Calu3 (cell line): Measurements from ENCODE around the gene ZPLD1. TPM values are rescaled to one million over a fixed set of nuclear protein-coding genes. Genes with fewer than 3 reads are reported as not detected.

Source experiments
- BruUV-seq: library from RNA; stranded (reverse); fragments of 400-500 nt; replicated peaks from 2 replicates; lab custom pipeline; 2021; lab: Mats Ljungman, UMichigan
- CTCF ChIA-PET: fragments of 300-600 bp; sonication (Branson Sonifier 250); formaldehyde crosslinking; loops from one replicate; lab custom pipeline; 2022; ENCODE audit warnings: antibody characterized with exemption; lab: Charles Lee
- DNase-seq: peaks from one replicate; pipeline ENCODE4 v3.0.0; 2022
- H3K27ac Mint-ChIP-seq: one replicate; pipeline ENCODE4 v1.8.0; 2022; ENCODE audit warnings: mixed read lengths; ENCODE audit not compliant: unreplicated experiment
- H3K27me3 Mint-ChIP-seq: one replicate; pipeline ENCODE4 v1.8.0; 2022; ENCODE audit warnings: mixed read lengths; ENCODE audit not compliant: unreplicated experiment
- H3K36me3 Mint-ChIP-seq: one replicate; pipeline ENCODE4 v1.8.0; 2022; ENCODE audit warnings: mild to moderate bottlenecking, moderate library complexity, mixed read lengths; ENCODE audit not compliant: insufficient read depth, unreplicated experiment
- H3K4me1 Mint-ChIP-seq: one replicate; pipeline ENCODE4 v1.8.0; 2022; ENCODE audit warnings: mild to moderate bottlenecking, low read depth, mixed read lengths; ENCODE audit not compliant: unreplicated experiment
- H3K4me3 Mint-ChIP-seq: one replicate; pipeline ENCODE4 v1.8.0; 2022; ENCODE audit warnings: mild to moderate bottlenecking, low read depth, moderate library complexity, mixed read lengths; ENCODE audit not compliant: unreplicated experiment
- H3K9me3 Mint-ChIP-seq: one replicate; pipeline ENCODE4 v1.8.0; 2022; ENCODE audit warnings: low read depth, mixed read lengths; ENCODE audit not compliant: unreplicated experiment
- CTCF ChIP-seq: fragments of 200-600 bp; IDR thresholded peaks from one replicate; pipeline ENCODE4 v1.8.0; 2022; ENCODE audit warnings: antibody characterized with exemption; ENCODE audit not compliant: unreplicated experiment
- intact Hi-C: fragments of 100-400 bp; cut with micrococcal nuclease; formaldehyde crosslinking; loops from one replicate; pipeline ENCODE4 v1.10.0; 2022; ENCODE audit not compliant: unreplicated experiment
- total RNA-seq: library from RNA; stranded (reverse); gene quantifications from 2 replicates; pipeline ENCODE4 v1.2.3, GENCODE V29; 2022

ZPLD1 gene
- total RNA-seq, 1 experiment from 2014 or later, result 0.64 TPM

- no peak overlapping the region for H3K27ac Mint-ChIP-seq
- BruUV-seq, result no TSS peak
- intact Hi-C loops, result loop anchor here (5.0 to 10.0 kb wide), 2 partner anchors 171 to 718 kb away; no protein-coding TSS in a partner anchor
- CTCF ChIA-PET, result no interaction called here
- DNase-seq, result no peak
- no peaks in the 10 kb centered on the region for H3K9me3 Mint-ChIP-seq
- no peaks in the 10 kb centered on the region for H3K36me3 Mint-ChIP-seq
- no peaks in the 10 kb centered on the region for H3K27me3 Mint-ChIP-seq
- no peak overlapping the region for H3K4me3 Mint-ChIP-seq
- no peaks in the 10 kb centered on the region for H3K4me1 Mint-ChIP-seq
- TF ChIP-seq CTCF, result no peak
These were observed 90.8 kb downstream of the ZPLD1 start for GRCh38 chr3:102525624-102526023.

GRCh38 chr3:102526865-102527264 lies 92.0 kb downstream of the ZPLD1 start:
- DNase-seq, result no peak
- TF ChIP-seq CTCF, result no peak
- Mint-ChIP-seq H3K27ac (no peak overlapping the region), H3K36me3 (no peaks in the 10 kb centered on the region), H3K4me3 (no peak overlapping the region), H3K9me3 (no peaks in the 10 kb centered on the region), H3K4me1 (no peaks in the 10 kb centered on the region), H3K27me3 (no peaks in the 10 kb centered on the region)
- no TSS peak for BruUV-seq
- CTCF ChIA-PET, result interaction anchor here (0.7 to 1.2 kb wide), 4 partner anchors 32 to 568 kb away, joined by 3 to 4 read pairs (median 4); no protein-coding TSS in a partner anchor
- intact Hi-C loops, result loop anchor here (5.0 to 10.0 kb wide), 2 partner anchors 172 to 720 kb away; no protein-coding TSS in a partner anchor

GRCh38 chr3:102528727-102529126 lies 93.9 kb downstream of the ZPLD1 start:
- CTCF ChIA-PET, result interaction anchor here (2.0 kb wide), 1 partner anchor 299 kb away, joined by 19 read pairs; no protein-coding TSS in a partner anchor
- H3K27ac Mint-ChIP-seq, result no peak overlapping the region
- no peaks in the 10 kb centered on the region for H3K9me3 Mint-ChIP-seq
- BruUV-seq, result no TSS peak
- no peak for TF ChIP-seq CTCF
- no peaks in the 10 kb centered on the region for H3K27me3 Mint-ChIP-seq
- H3K36me3 Mint-ChIP-seq, result no peaks in the 10 kb centered on the region
- DNase-seq, result no peak
- H3K4me3 Mint-ChIP-seq, result no peak overlapping the region
- intact Hi-C loops, result loop anchor here (2.0 to 10.0 kb wide), 3 partner anchors 174 to 721 kb away; no protein-coding TSS in a partner anchor
- no peaks in the 10 kb centered on the region for H3K4me1 Mint-ChIP-seq
